HFF-Myc (cell line): ENCODE measurements around the gene SLC22A7.
A peak's percentile ranks its signal among the peaks of the same experiment; 100 is the strongest.

Experiments
- DNase-seq: peaks from one replicate; pipeline ENCODE4 v3.0.0-alpha.2; 2011; ENCODE audit warnings: low read depth; ENCODE audit errors: extremely low read depth
- H3K4me3 ChIP-seq: replicated peaks from 2 replicates; pipeline ENCODE4 v1.5.1; 2011; ENCODE audit warnings: low read depth, mild to moderate bottlenecking, control low read depth, low read length
- CTCF ChIP-seq: IDR thresholded peaks from 2 replicates; pipeline ENCODE4 v1.5.1; 2012; ENCODE audit warnings: mild to moderate bottlenecking, low read depth, low read length, control low read depth; ENCODE audit errors: missing control alignments

Gene SLC22A7

GRCh38 chr6:43283905-43284304, 14.2 kb upstream of the SLC22A7 start:
- no peak overlapping the region for H3K4me3 ChIP-seq
- DNase-seq: no peak
- no peak for TF ChIP-seq CTCF

- no peak for DNase-seq
- H3K4me3 ChIP-seq: no peak overlapping the region
- TF ChIP-seq CTCF: no peak
These were observed 12.9 kb upstream of the SLC22A7 start for GRCh38 chr6:43284991-43285781.

GRCh38 chr6:43285832-43286231, 12.2 kb upstream of the SLC22A7 start:
- H3K4me3 ChIP-seq: no peak overlapping the region
- no peak for TF ChIP-seq CTCF
- no peak for DNase-seq

GRCh38 chr6:43286456-43286979, 11.5 kb upstream of the SLC22A7 start:
- TF ChIP-seq CTCF: no peak
- no peak overlapping the region for H3K4me3 ChIP-seq
- no peak for DNase-seq

GRCh38 chr6:43286980-43287716, 10.9 kb upstream of the SLC22A7 start:
- DNase-seq: no peak
- peak; percentile 6 for TF ChIP-seq CTCF
- H3K4me3 ChIP-seq: no peak overlapping the region

GRCh38 chr6:43287717-43288679, 10.1 kb upstream of the SLC22A7 start:
- DNase-seq: no peak
- no peak overlapping the region for H3K4me3 ChIP-seq
- TF ChIP-seq CTCF: no peak
